OCI-LY7 (cell line): Measurements from ENCODE around the gene C15orf62.

Experiments
- EZH2phosphoT487 ChIP-seq: fragments of 200-600 bp; sonication (generic); IDR thresholded peaks from 2 replicates; pipeline ENCODE4 v1.6.1; 2018; ENCODE audit warnings: low read depth, borderline replicate concordance, mild to moderate bottlenecking, mixed run types, antibody characterized with exemption, low read length, moderate library complexity, mixed read lengths
- TF ChIP-seq, protein P1 (sequence below): fragments of 200-600 bp; sonication (generic); conservative IDR thresholded peaks from 2 replicates; pipeline ENCODE4 v1.5.1; 2014; ENCODE audit warnings: mild to moderate bottlenecking, antibody characterized with exemption, low read length, moderate library complexity, mixed read lengths

DNA sequence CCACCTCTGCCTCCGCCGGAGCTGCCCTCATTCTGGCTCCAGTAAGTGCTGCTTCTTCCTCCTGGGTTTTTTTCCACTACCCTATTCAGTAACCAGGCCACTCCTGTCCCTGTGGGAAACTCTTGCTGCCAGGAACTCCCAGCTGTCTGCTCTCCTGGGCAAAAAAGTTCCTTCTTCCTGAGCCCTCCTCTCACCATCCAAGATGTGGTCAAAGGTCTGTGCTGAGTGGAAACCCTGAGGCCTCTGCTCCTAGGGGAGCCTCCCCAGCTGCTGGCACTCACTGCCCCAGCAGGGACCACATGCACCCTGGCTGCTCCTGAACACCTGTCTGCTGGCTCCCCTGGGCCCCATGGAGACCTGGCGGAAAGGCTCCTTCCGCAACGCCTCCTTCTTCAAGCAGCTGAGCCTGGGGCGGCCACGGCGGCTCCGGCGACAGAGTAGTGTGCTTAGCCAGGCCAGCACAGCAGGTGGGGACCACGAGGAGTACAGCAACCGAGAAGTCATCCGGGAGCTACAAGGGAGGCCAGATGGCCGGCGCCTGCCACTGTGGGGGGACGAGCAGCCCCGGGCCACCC is 454 bp downstream of the C15orf62 start:
- no peak for TF ChIP-seq EZH2phosphoT487
- TF ChIP-seq, protein P1, sequence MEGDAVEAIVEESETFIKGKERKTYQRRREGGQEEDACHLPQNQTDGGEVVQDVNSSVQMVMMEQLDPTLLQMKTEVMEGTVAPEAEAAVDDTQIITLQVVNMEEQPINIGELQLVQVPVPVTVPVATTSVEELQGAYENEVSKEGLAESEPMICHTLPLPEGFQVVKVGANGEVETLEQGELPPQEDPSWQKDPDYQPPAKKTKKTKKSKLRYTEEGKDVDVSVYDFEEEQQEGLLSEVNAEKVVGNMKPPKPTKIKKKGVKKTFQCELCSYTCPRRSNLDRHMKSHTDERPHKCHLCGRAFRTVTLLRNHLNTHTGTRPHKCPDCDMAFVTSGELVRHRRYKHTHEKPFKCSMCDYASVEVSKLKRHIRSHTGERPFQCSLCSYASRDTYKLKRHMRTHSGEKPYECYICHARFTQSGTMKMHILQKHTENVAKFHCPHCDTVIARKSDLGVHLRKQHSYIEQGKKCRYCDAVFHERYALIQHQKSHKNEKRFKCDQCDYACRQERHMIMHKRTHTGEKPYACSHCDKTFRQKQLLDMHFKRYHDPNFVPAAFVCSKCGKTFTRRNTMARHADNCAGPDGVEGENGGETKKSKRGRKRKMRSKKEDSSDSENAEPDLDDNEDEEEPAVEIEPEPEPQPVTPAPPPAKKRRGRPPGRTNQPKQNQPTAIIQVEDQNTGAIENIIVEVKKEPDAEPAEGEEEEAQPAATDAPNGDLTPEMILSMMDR: no peak
